Esophagus squamous epithelium (tissue), 4 donors: Measurements from ENCODE around the gene RESP18.

Experiments used
- CTCF ChIP-seq, 6 experiments: fragments of 450-650 bp in 4 of 6; fragments of 200-600 bp in 2 of 6; sonication (generic) in 2 of 6; IDR thresholded peaks; one replicate each; pipeline ENCODE4 v1.5.1; 2016 to 2019; ENCODE audit warnings: antibody characterized with exemption in 6 of 6, mild to moderate bottlenecking in 4 of 6, moderate library complexity in 4 of 6
- POLR2A ChIP-seq, 4 donors: fragments of 450-650 bp; IDR thresholded peaks; one replicate each; pipeline ENCODE4 v1.6.1; 2017; ENCODE audit warnings: antibody characterized with exemption in 4 of 4, mild to moderate bottlenecking in 4 of 4, moderate library complexity in 3 of 4

GRCh38 chr2:219344751-219345430 lies 12.3 kb upstream of the RESP18 start:
- no peak for TF ChIP-seq CTCF (IDR thresholded peaks at IDR 0.05)
- TF ChIP-seq POLR2A (IDR thresholded peaks at IDR 0.05): no peak
